Liver (tissue), 9 donors: ENCODE measurements around the gene TSPAN31. TPM values are rescaled to one million over a fixed set of nuclear protein-coding genes. Genes with fewer than 3 reads are reported as not detected.

ENCODE experiments used
- DNase-seq: peaks from one replicate; pipeline ENCODE4 v3.0.0-alpha.2; 2017; ENCODE audit warnings: low spot score
- H3K27ac ChIP-seq, 2 donors: one replicate each; pipeline ENCODE4 v1.7.0; 2013; ENCODE audit warnings: inconsistent platforms in 2 of 2, low read length in 2 of 2, control low read depth in 1 of 2, low read depth in 1 of 2, mild to moderate bottlenecking in 1 of 2
- H3K27me3 ChIP-seq, 4 donors: one replicate each; pipeline versions ENCODE4 v1.6.1 to v1.7.0; 2013; ENCODE audit warnings: low read length in 3 of 4, inconsistent platforms in 1 of 4, mild to moderate bottlenecking in 1 of 4, moderate library complexity in 1 of 4; ENCODE audit not compliant: control insufficient read depth in 4 of 4, insufficient read depth in 4 of 4
- H3K36me3 ChIP-seq, 4 donors: one replicate each; pipeline versions ENCODE4 v1.6.1 to v1.7.0; 2013; ENCODE audit warnings: low read length in 3 of 4, mild to moderate bottlenecking in 3 of 4, low read depth in 1 of 4, moderate library complexity in 1 of 4; ENCODE audit not compliant: control insufficient read depth in 4 of 4, insufficient read depth in 3 of 4
- H3K4me1 ChIP-seq, 4 donors: one replicate each; pipeline versions ENCODE4 v1.6.1 to v1.7.0; 2013; ENCODE audit warnings: low read length in 3 of 4, mild to moderate bottlenecking in 3 of 4, moderate library complexity in 1 of 4; ENCODE audit not compliant: control insufficient read depth in 4 of 4, insufficient read depth in 4 of 4
- H3K4me3 ChIP-seq, 3 donors: one replicate each; pipeline versions ENCODE4 v1.6.1 to v1.7.0; 2013; ENCODE audit warnings: low read length in 3 of 3, control low read depth in 1 of 3, low read depth in 1 of 3, mild to moderate bottlenecking in 1 of 3
- H3K9ac ChIP-seq, 2 donors: one replicate each; pipeline ENCODE4 v1.7.0; 2013; ENCODE audit warnings: low read length in 2 of 2, mild to moderate bottlenecking in 2 of 2, moderate library complexity in 2 of 2, control low read depth in 1 of 2, low read depth in 1 of 2
- H3K9me3 ChIP-seq, 4 donors: one replicate each; pipeline versions ENCODE4 v1.6.1 to v1.7.0; 2013; ENCODE audit warnings: low read length in 3 of 4; ENCODE audit not compliant: control insufficient read depth in 4 of 4
- EGR1 ChIP-seq, 2 donors: IDR thresholded peaks; 2 replicates each; pipeline ENCODE4 v1.6.1; 2016 to 2018; ENCODE audit warnings: antibody characterized with exemption in 2 of 2, low read depth in 2 of 2
- FOXA1 ChIP-seq: IDR thresholded peaks from 2 replicates; pipeline ENCODE4 v1.6.1; 2016; ENCODE audit warnings: antibody characterized with exemption
- FOXA2 ChIP-seq: IDR thresholded peaks from 2 replicates; pipeline ENCODE4 v1.6.1; 2016; ENCODE audit warnings: antibody characterized with exemption
- GABPA ChIP-seq, 2 donors: IDR thresholded peaks in 1 of 2; conservative IDR thresholded peaks in 1 of 2; 2 replicates each; pipeline ENCODE4 v1.6.1; 2016; ENCODE audit warnings: antibody characterized with exemption in 2 of 2, mild to moderate bottlenecking in 1 of 2, moderate library complexity in 1 of 2
- HNF4G ChIP-seq: IDR thresholded peaks from 2 replicates; pipeline ENCODE4 v1.6.1; 2016; ENCODE audit warnings: antibody characterized with exemption
- JUND ChIP-seq, 2 donors: IDR thresholded peaks; 2 replicates each; pipeline ENCODE4 v1.6.1; 2016; ENCODE audit warnings: antibody characterized with exemption in 2 of 2
- NR2F2 ChIP-seq: IDR thresholded peaks from 2 replicates; pipeline ENCODE4 v1.6.1; 2016; ENCODE audit warnings: antibody characterized with exemption
- RAD21 ChIP-seq, 2 donors: IDR thresholded peaks; 2 replicates each; pipeline ENCODE4 v1.6.1; 2016; ENCODE audit warnings: antibody characterized with exemption in 2 of 2, mild to moderate bottlenecking in 2 of 2
- RXRA ChIP-seq, 2 donors: IDR thresholded peaks; 2 replicates each; pipeline ENCODE4 v1.6.1; 2017 to 2018; ENCODE audit warnings: antibody characterized with exemption in 2 of 2, mild to moderate bottlenecking in 1 of 2
- SP1 ChIP-seq: IDR thresholded peaks from 2 replicates; pipeline ENCODE4 v1.6.1; 2018; ENCODE audit warnings: antibody characterized with exemption, mild to moderate bottlenecking
- YY1 ChIP-seq: IDR thresholded peaks from 2 replicates; pipeline ENCODE4 v1.6.1; 2016; ENCODE audit warnings: antibody characterized with exemption, mild to moderate bottlenecking
- WGBS: extraction: QIAGEN DNeasy Blood & Tissue Kit; methylation state at CpG from one replicate; pipeline ENCODE4 v1.1.7; 2013; 5-methylcytosine and 5-hydroxymethylcytosine counted together
- polyA plus RNA-seq, 2 donors: library from polyadenylated mRNA; stranded (reverse) in 1 of 2; unstranded in 1 of 2; fragments of 200-250 nt in 1 of 2; fragments of >200 nt in 1 of 2; fragmentation: Nextera tagmentation in 1 of 2; extraction: Ambion mirVana in 1 of 2; gene quantifications; one replicate each; pipeline versions ENCODE4 v1.2.1 to v1.2.3, GENCODE V29; 2013 to 2015
- total RNA-seq, 2 donors: library from RNA; depleted of rRNA; stranded (reverse); fragments of >200 nt; gene quantifications; one replicate each; pipeline ENCODE4 v1.2.3, GENCODE V29; 2014
- TF ChIP-seq, protein P1 (sequence below): IDR thresholded peaks from 2 replicates; pipeline ENCODE4 v1.6.1; 2016; ENCODE audit warnings: antibody characterized with exemption, mild to moderate bottlenecking
- TF ChIP-seq, protein P2 (sequence below): IDR thresholded peaks from 2 replicates; pipeline ENCODE4 v1.6.1; 2016; ENCODE audit warnings: antibody characterized with exemption
- TF ChIP-seq, protein P3 (sequence below): fragments of 150-350 bp; IDR thresholded peaks from 2 replicates; pipeline ENCODE4 v1.5.1; 2017; ENCODE audit warnings: improper control_type of control experiment, low read depth, low read length; ENCODE audit not compliant: missing input control
- TF ChIP-seq, protein P4 (sequence below): IDR thresholded peaks from 2 replicates; pipeline ENCODE4 v1.6.1; 2016; ENCODE audit warnings: antibody characterized with exemption
- TF ChIP-seq, protein P5 (sequence below): IDR thresholded peaks from 2 replicates; pipeline ENCODE4 v1.6.1; 2016; ENCODE audit warnings: antibody characterized with exemption
- donor health status: healthy.
- donor health status: healthy.
- donor health status: healthy.
- donor health status: healthy.
- donor health status: healthy.

The TSPAN31 gene
- total and polyA plus RNA-seq, 4 donors: 16.9 to 39.4 (median 24.6) TPM

DNA sequence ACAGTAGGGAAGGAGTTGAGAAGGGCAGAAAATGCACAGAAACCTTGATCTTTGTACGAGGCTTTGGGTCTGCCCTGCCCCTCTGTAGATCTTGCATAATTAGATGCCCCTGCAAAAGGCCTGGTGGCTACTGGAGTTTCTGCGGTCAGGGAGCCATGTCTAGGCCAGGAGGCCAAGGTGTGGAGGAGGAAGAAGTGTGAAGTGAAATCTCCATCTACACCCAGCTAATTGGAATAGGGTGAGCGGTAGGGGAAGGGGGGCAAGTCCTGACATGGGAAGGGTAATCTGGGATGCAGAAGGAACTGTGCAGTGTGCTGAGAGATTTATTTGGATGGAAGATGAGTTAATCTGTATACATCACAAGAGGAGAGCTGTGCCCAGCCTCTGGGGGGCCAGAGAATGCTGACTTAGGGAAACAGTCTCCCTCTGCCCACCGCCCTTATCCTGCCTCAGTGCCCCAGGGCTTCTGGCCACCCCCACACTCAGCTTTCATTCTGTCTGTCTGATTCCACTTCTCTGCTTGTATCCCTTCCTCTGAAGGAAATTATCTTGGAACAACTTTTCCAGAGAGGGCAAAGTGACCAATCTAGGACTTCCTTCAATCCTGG is 16.7 kb downstream of the TSPAN31 start:
- Histone ChIP-seq H3K9me3 (no peaks in the 10 kb centered on the region), H3K9ac (no peak overlapping the region), H3K27ac (no peak overlapping the region), H3K4me1 (peaks cover 3 to 28% (median 19%) of the 10 kb centered on the region in 4 donors), H3K4me3 (no peak overlapping the region), H3K36me3 (peaks cover 0 to 7% (median 0%) of the 10 kb centered on the region in 4 donors), H3K27me3 (peaks cover 0 to 11% (median 5%) of the 10 kb centered on the region in 4 donors)
- no peak for DNase-seq
- TF ChIP-seq, protein P1, sequence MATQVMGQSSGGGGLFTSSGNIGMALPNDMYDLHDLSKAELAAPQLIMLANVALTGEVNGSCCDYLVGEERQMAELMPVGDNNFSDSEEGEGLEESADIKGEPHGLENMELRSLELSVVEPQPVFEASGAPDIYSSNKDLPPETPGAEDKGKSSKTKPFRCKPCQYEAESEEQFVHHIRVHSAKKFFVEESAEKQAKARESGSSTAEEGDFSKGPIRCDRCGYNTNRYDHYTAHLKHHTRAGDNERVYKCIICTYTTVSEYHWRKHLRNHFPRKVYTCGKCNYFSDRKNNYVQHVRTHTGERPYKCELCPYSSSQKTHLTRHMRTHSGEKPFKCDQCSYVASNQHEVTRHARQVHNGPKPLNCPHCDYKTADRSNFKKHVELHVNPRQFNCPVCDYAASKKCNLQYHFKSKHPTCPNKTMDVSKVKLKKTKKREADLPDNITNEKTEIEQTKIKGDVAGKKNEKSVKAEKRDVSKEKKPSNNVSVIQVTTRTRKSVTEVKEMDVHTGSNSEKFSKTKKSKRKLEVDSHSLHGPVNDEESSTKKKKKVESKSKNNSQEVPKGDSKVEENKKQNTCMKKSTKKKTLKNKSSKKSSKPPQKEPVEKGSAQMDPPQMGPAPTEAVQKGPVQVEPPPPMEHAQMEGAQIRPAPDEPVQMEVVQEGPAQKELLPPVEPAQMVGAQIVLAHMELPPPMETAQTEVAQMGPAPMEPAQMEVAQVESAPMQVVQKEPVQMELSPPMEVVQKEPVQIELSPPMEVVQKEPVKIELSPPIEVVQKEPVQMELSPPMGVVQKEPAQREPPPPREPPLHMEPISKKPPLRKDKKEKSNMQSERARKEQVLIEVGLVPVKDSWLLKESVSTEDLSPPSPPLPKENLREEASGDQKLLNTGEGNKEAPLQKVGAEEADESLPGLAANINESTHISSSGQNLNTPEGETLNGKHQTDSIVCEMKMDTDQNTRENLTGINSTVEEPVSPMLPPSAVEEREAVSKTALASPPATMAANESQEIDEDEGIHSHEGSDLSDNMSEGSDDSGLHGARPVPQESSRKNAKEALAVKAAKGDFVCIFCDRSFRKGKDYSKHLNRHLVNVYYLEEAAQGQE: no peak
- WGBS: 94% methylated on average over 4 of the region's 4 CpGs

DNA sequence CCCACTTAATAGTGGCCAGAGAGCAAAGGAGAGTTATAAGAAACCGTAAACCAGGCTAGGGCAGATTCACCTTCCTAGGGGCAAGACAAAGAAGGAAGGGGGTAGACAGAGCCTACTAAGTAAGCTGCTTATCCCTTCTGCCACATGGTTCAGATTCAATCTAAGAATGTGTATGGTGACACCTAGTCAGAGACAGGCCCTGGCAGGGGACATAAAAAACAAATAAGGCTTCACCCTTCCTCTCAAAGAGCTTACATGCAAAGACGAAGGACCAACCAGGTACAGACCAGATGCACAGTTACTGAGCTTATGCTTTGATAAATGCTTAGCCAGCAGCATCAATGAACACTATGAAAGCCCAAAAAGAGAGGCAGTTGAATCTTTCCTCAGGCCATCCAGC is 17.6 kb downstream of the TSPAN31 start:
- H3K27ac ChIP-seq: no peak overlapping the region
- no peak overlapping the region for H3K9ac ChIP-seq
- no peaks in the 10 kb centered on the region for H3K9me3 ChIP-seq
- peaks cover 5 to 30% (median 20%) of the 10 kb centered on the region in 4 donors for H3K4me1 ChIP-seq
- WGBS: 94% methylated on average over 2 of the region's 2 CpGs
- TF ChIP-seq GABPA (IDR thresholded peaks at IDR 0.05 in 1 of 2, conservative IDR thresholded peaks at IDR 0.05 in 1 of 2): no peak
- no peak for TF ChIP-seq YY1
- no peak for TF ChIP-seq HNF4G
- TF ChIP-seq JUND (IDR thresholded peaks at IDR 0.05): no peak
- no peak for TF ChIP-seq FOXA1
- no peak for TF ChIP-seq EGR1 (IDR thresholded peaks at IDR 0.05; ENCODE audit: low read depth in 2 of 2)
- TF ChIP-seq, protein P2, sequence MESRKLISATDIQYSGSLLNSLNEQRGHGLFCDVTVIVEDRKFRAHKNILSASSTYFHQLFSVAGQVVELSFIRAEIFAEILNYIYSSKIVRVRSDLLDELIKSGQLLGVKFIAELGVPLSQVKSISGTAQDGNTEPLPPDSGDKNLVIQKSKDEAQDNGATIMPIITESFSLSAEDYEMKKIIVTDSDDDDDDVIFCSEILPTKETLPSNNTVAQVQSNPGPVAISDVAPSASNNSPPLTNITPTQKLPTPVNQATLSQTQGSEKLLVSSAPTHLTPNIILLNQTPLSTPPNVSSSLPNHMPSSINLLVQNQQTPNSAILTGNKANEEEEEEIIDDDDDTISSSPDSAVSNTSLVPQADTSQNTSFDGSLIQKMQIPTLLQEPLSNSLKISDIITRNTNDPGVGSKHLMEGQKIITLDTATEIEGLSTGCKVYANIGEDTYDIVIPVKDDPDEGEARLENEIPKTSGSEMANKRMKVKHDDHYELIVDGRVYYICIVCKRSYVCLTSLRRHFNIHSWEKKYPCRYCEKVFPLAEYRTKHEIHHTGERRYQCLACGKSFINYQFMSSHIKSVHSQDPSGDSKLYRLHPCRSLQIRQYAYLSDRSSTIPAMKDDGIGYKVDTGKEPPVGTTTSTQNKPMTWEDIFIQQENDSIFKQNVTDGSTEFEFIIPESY: no peak
- TF ChIP-seq SP1: no peak
- no peak for TF ChIP-seq RXRA (IDR thresholded peaks at IDR 0.05)
- no peak for TF ChIP-seq RAD21 (IDR thresholded peaks at IDR 0.05)
- TF ChIP-seq, protein P1: no peak
- TF ChIP-seq, protein P3, sequence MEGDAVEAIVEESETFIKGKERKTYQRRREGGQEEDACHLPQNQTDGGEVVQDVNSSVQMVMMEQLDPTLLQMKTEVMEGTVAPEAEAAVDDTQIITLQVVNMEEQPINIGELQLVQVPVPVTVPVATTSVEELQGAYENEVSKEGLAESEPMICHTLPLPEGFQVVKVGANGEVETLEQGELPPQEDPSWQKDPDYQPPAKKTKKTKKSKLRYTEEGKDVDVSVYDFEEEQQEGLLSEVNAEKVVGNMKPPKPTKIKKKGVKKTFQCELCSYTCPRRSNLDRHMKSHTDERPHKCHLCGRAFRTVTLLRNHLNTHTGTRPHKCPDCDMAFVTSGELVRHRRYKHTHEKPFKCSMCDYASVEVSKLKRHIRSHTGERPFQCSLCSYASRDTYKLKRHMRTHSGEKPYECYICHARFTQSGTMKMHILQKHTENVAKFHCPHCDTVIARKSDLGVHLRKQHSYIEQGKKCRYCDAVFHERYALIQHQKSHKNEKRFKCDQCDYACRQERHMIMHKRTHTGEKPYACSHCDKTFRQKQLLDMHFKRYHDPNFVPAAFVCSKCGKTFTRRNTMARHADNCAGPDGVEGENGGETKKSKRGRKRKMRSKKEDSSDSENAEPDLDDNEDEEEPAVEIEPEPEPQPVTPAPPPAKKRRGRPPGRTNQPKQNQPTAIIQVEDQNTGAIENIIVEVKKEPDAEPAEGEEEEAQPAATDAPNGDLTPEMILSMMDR: no peak
- TF ChIP-seq, protein P4, sequence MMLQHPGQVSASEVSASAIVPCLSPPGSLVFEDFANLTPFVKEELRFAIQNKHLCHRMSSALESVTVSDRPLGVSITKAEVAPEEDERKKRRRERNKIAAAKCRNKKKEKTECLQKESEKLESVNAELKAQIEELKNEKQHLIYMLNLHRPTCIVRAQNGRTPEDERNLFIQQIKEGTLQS: no peak
- TF ChIP-seq FOXA2: no peak
- TF ChIP-seq, protein P5, sequence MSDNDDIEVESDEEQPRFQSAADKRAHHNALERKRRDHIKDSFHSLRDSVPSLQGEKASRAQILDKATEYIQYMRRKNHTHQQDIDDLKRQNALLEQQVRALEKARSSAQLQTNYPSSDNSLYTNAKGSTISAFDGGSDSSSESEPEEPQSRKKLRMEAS: no peak
- TF ChIP-seq NR2F2: no peak
- peaks cover 0 to 7% (median 0%) of the 10 kb centered on the region in 4 donors for H3K36me3 ChIP-seq
- no peak overlapping the region for H3K4me3 ChIP-seq
- H3K27me3 ChIP-seq: peaks cover 0 to 13% (median 6%) of the 10 kb centered on the region in 4 donors
- DNase-seq: no peak
